Heart right ventricle (tissue), 16 donors: ENCODE results near the gene PKD1L1. TPM values are rescaled to one million over a fixed set of nuclear protein-coding genes. Genes with fewer than 3 reads are reported as not detected.

Source experiments
- ATAC-seq, 8 donors: fragments of 200-7000 bp; cut with Tn5 transposase; one replicate each; pipeline ENCODE4 v1.9.1; 2020; ENCODE audit warnings: mild to moderate bottlenecking in 8 of 8, moderate library complexity in 8 of 8, moderate number of reproducible peaks in 1 of 8
- DNase-seq, 2 donors: peaks; one replicate each; pipeline ENCODE4 v3.0.0-alpha.2; 2020
- H3K27ac ChIP-seq, 10 donors: fragments of 200-600 bp; sonication (generic) in 2 of 10; one replicate each; pipeline versions ENCODE4 v1.5.0 to v1.8.0; 2020 to 2022; ENCODE audit warnings: mild to moderate bottlenecking in 3 of 10
- H3K27me3 ChIP-seq, 7 donors: fragments of 200-600 bp; one replicate each; pipeline ENCODE4 v1.8.0; 2021 to 2022; ENCODE audit warnings: mild to moderate bottlenecking in 2 of 7
- H3K36me3 ChIP-seq, 9 donors: fragments of 200-600 bp; sonication (generic) in 1 of 9; one replicate each; pipeline versions ENCODE4 v1.5.0 to v1.8.0; 2020 to 2022; ENCODE audit warnings: mild to moderate bottlenecking in 2 of 9
- H3K4me1 ChIP-seq, 9 donors: fragments of 200-600 bp; sonication (generic) in 1 of 9; one replicate each; pipeline versions ENCODE4 v1.5.0 to v1.8.0; 2020 to 2022; ENCODE audit warnings: mild to moderate bottlenecking in 4 of 9
- H3K4me3 ChIP-seq, 10 donors: fragments of 200-600 bp; sonication (generic) in 2 of 10; one replicate each; pipeline versions ENCODE4 v1.5.0 to v1.8.0; 2020 to 2022; ENCODE audit warnings: mild to moderate bottlenecking in 7 of 10, moderate library complexity in 2 of 10
- H3K9me3 ChIP-seq, 11 donors: fragments of 200-600 bp in 10 of 11; sonication (generic) in 2 of 11; one replicate each; pipeline versions ENCODE4 v1.5.0 to v1.8.0; 2013 to 2022; ENCODE audit warnings: mild to moderate bottlenecking in 2 of 11, control low read depth in 1 of 11, moderate library complexity in 1 of 11
- CTCF ChIP-seq, 9 donors: fragments of 200-600 bp; sonication (generic) in 2 of 9; IDR thresholded peaks; one replicate each; pipeline versions ENCODE4 v1.5.0 to v1.8.0; 2021 to 2022; ENCODE audit warnings: antibody characterized with exemption in 9 of 9, mild to moderate bottlenecking in 5 of 9, moderate library complexity in 1 of 9
- WGBS, 2 donors: extraction: QIAGEN DNeasy Blood & Tissue Kit; methylation state at CpG; one replicate each; pipeline ENCODE4 v1.1.7; 2013; ENCODE audit warnings: inconsistent platforms in 1 of 2; 5-methylcytosine and 5-hydroxymethylcytosine counted together
- intact Hi-C, 10 donors: fragments of 100-400 bp; cut with DNase I; formaldehyde crosslinking; loops; one replicate each; pipeline versions ENCODE4 v1.11.1 to v1.14.2; 2022
- polyA plus RNA-seq, 2 donors: library from polyadenylated mRNA; stranded (reverse); fragments of 200-250 nt; gene quantifications; one replicate each; pipeline ENCODE4 v1.2.3, GENCODE V29; 2013
- total RNA-seq, 10 donors: library from RNA; stranded (reverse); fragmentation: NEBNext Ultra II Directional in 3 of 10; extraction: Animal tissue kit (Norgen Biotek cat#: 25700) in 3 of 10; gene quantifications; one replicate each; pipeline versions ENCODE4 v1.2.1 to v1.2.4, GENCODE V29; 2021 to 2023
- donor health status: Arrhythmogenic right ventricular cardiomyopathy.
- donor health status: ischemic (EF 13 %, LVEDD 7.1; RV severe dilation, severe dysfunction).
- donor health status: healthy with polysubstance abuse.
- donor health status: DM: no; HTN: yes; CAD: no.
- donor health status: DM: no; HTN: no; CAD: no.
- donor health status: ischemic (EF 25% LVEDD 6.9; RV normal size, moderate dysfunction).
- donor health status: ischemic (EF 25% LVEDD 5.7; RV mildly dilated, moderate dysfunction).
- donor health status: healthy.
- donor health status: DM: yes; HTN: yes; CAD: no.
- donor health status: Ischemic cardiomyopathy.
- donor health status: ischemic (EF 35%, LVEDD 5.7; RV mildly dilated, moderate dysfunction).
- donor health status: nonischemic (EF 11% LVEDD 7.7; RV severe dilation, severe dysfunction).
- donor health status: DM: yes; HTN: yes; CAD: no.
- donor health status: PGD.
- donor health status: ischemic (EF 29% LVEDD 5.4; RV normal size, mild dysfunction).
- donor health status: nonischemic (EF 23%, LVEDD 6.1; RV moderate dilation, normal function).

Gene PKD1L1
- total and polyA plus RNA-seq, 12 donors: 1.5 to 4.7 (median 2.4) TPM

GRCh38 chr7:47808321-47808720 lies 139.9 kb downstream of the PKD1L1 start:
- ATAC-seq: no peak
- Histone ChIP-seq H3K27me3 (no peaks in the 10 kb centered on the region), H3K4me1 (peaks cover 0 to 46% (median 6%) of the 10 kb centered on the region in 9 donors), H3K36me3 (peaks cover 0 to 12% (median 0%) of the 10 kb centered on the region in 9 donors), H3K27ac (no peak overlapping the region), H3K4me3 (no peak overlapping the region), H3K9me3 (no peaks in the 10 kb centered on the region)
- no peak for DNase-seq
- WGBS, 2 donors: 95 to 97% methylated on average over 7 of the region's 7 CpGs
- TF ChIP-seq CTCF (IDR thresholded peaks at IDR 0.05): no peak
- intact Hi-C loops: loop anchor here in 1 of 10 donors (10.0 kb wide), 1 partner anchor 296 kb away; no protein-coding TSS in a partner anchor

GRCh38 chr7:47807756-47808155 lies 140.5 kb downstream of the PKD1L1 start:
- Histone ChIP-seq H3K4me1 (peaks cover 0 to 40% (median 6%) of the 10 kb centered on the region in 9 donors), H3K9me3 (no peaks in the 10 kb centered on the region), H3K27ac (peak overlapping the region in 1 of 10 donors; percentile 65), H3K36me3 (peaks cover 0 to 17% (median 0%) of the 10 kb centered on the region in 9 donors), H3K27me3 (no peaks in the 10 kb centered on the region), H3K4me3 (no peak overlapping the region)
- no peak for DNase-seq
- intact Hi-C loops: loop anchor here in 1 of 10 donors (10.0 kb wide), 1 partner anchor 297 kb away; no protein-coding TSS in a partner anchor
- WGBS, 2 donors: 80 to 84% methylated on average over 5 of the region's 5 CpGs
- TF ChIP-seq CTCF (IDR thresholded peaks at IDR 0.05): peak in 1 of 9 donors; percentile 21
- ATAC-seq: no peak

GRCh38 chr7:47807126-47807525 lies 141.1 kb downstream of the PKD1L1 start:
- ATAC-seq: peak in 6 of 8 donors; percentile 24 to 61 (median 51)
- H3K36me3 ChIP-seq: peaks cover 0 to 17% (median 0%) of the 10 kb centered on the region in 9 donors
- H3K9me3 ChIP-seq: no peaks in the 10 kb centered on the region
- H3K27ac ChIP-seq: peak overlapping the region in 1 of 10 donors; percentile 65
- no peak overlapping the region for H3K4me3 ChIP-seq
- peaks cover 0 to 34% (median 6%) of the 10 kb centered on the region in 9 donors for H3K4me1 ChIP-seq
- H3K27me3 ChIP-seq: no peaks in the 10 kb centered on the region
- no peak for TF ChIP-seq CTCF (IDR thresholded peaks at IDR 0.05)
- WGBS, 2 donors: 66 to 83% methylated on average over 3 of the region's 3 CpGs
- no peak for DNase-seq
- intact Hi-C loops: loop anchor here in 1 of 10 donors (10.0 kb wide), 1 partner anchor 298 kb away; no protein-coding TSS in a partner anchor

GRCh38 chr7:47806701-47807103 lies 141.6 kb downstream of the PKD1L1 start:
- no peak for TF ChIP-seq CTCF (IDR thresholded peaks at IDR 0.05)
- Histone ChIP-seq H3K27me3 (no peaks in the 10 kb centered on the region), H3K9me3 (no peaks in the 10 kb centered on the region), H3K4me3 (no peak overlapping the region), H3K27ac (peak overlapping the region in 1 of 10 donors; percentile 65), H3K36me3 (peaks cover 0 to 17% (median 0%) of the 10 kb centered on the region in 9 donors), H3K4me1 (peaks cover 0 to 32% (median 6%) of the 10 kb centered on the region in 9 donors)
- intact Hi-C loops: loop anchor here in 1 of 10 donors (10.0 kb wide), 1 partner anchor 298 kb away; no protein-coding TSS in a partner anchor
- no peak for DNase-seq
- peak in 7 of 8 donors; percentile 40 to 94 (median 68) for ATAC-seq
- WGBS, 2 donors: 48 to 74% methylated on average over 7 of the region's 7 CpGs
